ENCODE data around the gene SND1.

SND1 gene

GRCh38 chr7:127986581-127987521 lies 334.9 kb downstream of the SND1 start:
- no peaks in the 10 kb centered on the region for H3K27me3 Mint-ChIP-seq
- H3K4me1 Mint-ChIP-seq = peaks cover 20% of the 10 kb centered on the region
- no peak overlapping the region for H3K4me3 Mint-ChIP-seq
- H3K27ac Mint-ChIP-seq = peak overlapping the region in 1 of 2 donors; percentile 75
- DNase-seq = no peak
- ATAC-seq = no peak
- no peaks in the 10 kb centered on the region for H3K9me3 Mint-ChIP-seq

GRCh38 chr7:127988751-127989150 lies 336.8 kb downstream of the SND1 start:
- no peak overlapping the region for H3K27ac Mint-ChIP-seq
- no peak overlapping the region for H3K4me3 Mint-ChIP-seq
- H3K4me1 Mint-ChIP-seq = peaks cover 5% of the 10 kb centered on the region
- H3K9me3 Mint-ChIP-seq = no peaks in the 10 kb centered on the region
- ATAC-seq = no peak
- H3K27me3 Mint-ChIP-seq = no peaks in the 10 kb centered on the region
- DNase-seq = no peak

GRCh38 chr7:127993317-127993716 lies 341.3 kb downstream of the SND1 start:
- Mint-ChIP-seq H3K4me1 (no peaks in the 10 kb centered on the region), H3K9me3 (no peaks in the 10 kb centered on the region), H3K4me3 (no peak overlapping the region), H3K27ac (no peak overlapping the region), H3K27me3 (no peaks in the 10 kb centered on the region)
- ATAC-seq (no peak), DNase-seq (no peak)

GRCh38 chr7:127993987-127994386 lies 342.0 kb downstream of the SND1 start:
- no peak for DNase-seq
- H3K27ac Mint-ChIP-seq = no peak overlapping the region
- no peak overlapping the region for H3K4me3 Mint-ChIP-seq
- no peaks in the 10 kb centered on the region for H3K9me3 Mint-ChIP-seq
- ATAC-seq = no peak
- no peaks in the 10 kb centered on the region for H3K4me1 Mint-ChIP-seq
- H3K27me3 Mint-ChIP-seq = no peaks in the 10 kb centered on the region

- ATAC-seq (no peak), DNase-seq (no peak)
- Mint-ChIP-seq H3K4me1 (no peaks in the 10 kb centered on the region), H3K27ac (no peak overlapping the region), H3K9me3 (no peaks in the 10 kb centered on the region), H3K27me3 (no peaks in the 10 kb centered on the region), H3K4me3 (no peak overlapping the region)
Measured at GRCh38 chr7:127995156-127995880, 343.3 kb downstream of the SND1 start.

- Mint-ChIP-seq H3K4me3 (no peak overlapping the region), H3K27me3 (no peaks in the 10 kb centered on the region), H3K4me1 (no peaks in the 10 kb centered on the region), H3K27ac (no peak overlapping the region), H3K9me3 (no peaks in the 10 kb centered on the region)
- ATAC-seq (no peak), DNase-seq (no peak)
Measured at GRCh38 chr7:127995881-127996215, 343.9 kb downstream of the SND1 start.

- no peaks in the 10 kb centered on the region for H3K9me3 Mint-ChIP-seq
- no peaks in the 10 kb centered on the region for H3K4me1 Mint-ChIP-seq
- H3K27me3 Mint-ChIP-seq = no peaks in the 10 kb centered on the region
- no peak overlapping the region for H3K4me3 Mint-ChIP-seq
- no peak for ATAC-seq
- DNase-seq = no peak
- peak overlapping the region in 1 of 2 donors; percentile 12 for H3K27ac Mint-ChIP-seq
Measured at GRCh38 chr7:127996253-127997071, 344.5 kb downstream of the SND1 start.

GRCh38 chr7:127997226-127997922 lies 345.4 kb downstream of the SND1 start:
- no peaks in the 10 kb centered on the region for H3K4me1 Mint-ChIP-seq
- no peak for ATAC-seq
- no peak overlapping the region for H3K27ac Mint-ChIP-seq
- no peaks in the 10 kb centered on the region for H3K27me3 Mint-ChIP-seq
- no peaks in the 10 kb centered on the region for H3K9me3 Mint-ChIP-seq
- H3K4me3 Mint-ChIP-seq = no peak overlapping the region
- DNase-seq = no peak

GRCh38 chr7:127998671-127999070 lies 346.7 kb downstream of the SND1 start:
- H3K4me3 Mint-ChIP-seq = no peak overlapping the region
- no peaks in the 10 kb centered on the region for H3K27me3 Mint-ChIP-seq
- H3K27ac Mint-ChIP-seq = no peak overlapping the region
- ATAC-seq (no peak), DNase-seq (no peak)
- H3K9me3 Mint-ChIP-seq = no peaks in the 10 kb centered on the region
- H3K4me1 Mint-ChIP-seq = peaks cover 9% of the 10 kb centered on the region

GRCh38 chr7:128000048-128000447 lies 348.1 kb downstream of the SND1 start:
- no peak overlapping the region for H3K27ac Mint-ChIP-seq
- H3K4me3 Mint-ChIP-seq = no peak overlapping the region
- DNase-seq (no peak), ATAC-seq (no peak)
- no peaks in the 10 kb centered on the region for H3K27me3 Mint-ChIP-seq
- peaks cover 15% of the 10 kb centered on the region for H3K4me1 Mint-ChIP-seq
- H3K9me3 Mint-ChIP-seq = no peaks in the 10 kb centered on the region

GRCh38 chr7:128000854-128001265 lies 348.9 kb downstream of the SND1 start:
- Mint-ChIP-seq H3K27me3 (no peaks in the 10 kb centered on the region), H3K27ac (no peak overlapping the region), H3K4me3 (no peak overlapping the region), H3K4me1 (peaks cover 15% of the 10 kb centered on the region), H3K9me3 (no peaks in the 10 kb centered on the region)
- DNase-seq = no peak
- ATAC-seq = no peak

- no peak for ATAC-seq
- Mint-ChIP-seq H3K4me3 (no peak overlapping the region), H3K27me3 (no peaks in the 10 kb centered on the region), H3K27ac (peak overlapping the region in 1 of 2 donors; percentile 91), H3K9me3 (no peaks in the 10 kb centered on the region), H3K4me1 (peaks cover 15% of the 10 kb centered on the region)
- no peak for DNase-seq
Measured at GRCh38 chr7:128003167-128003566, 351.2 kb downstream of the SND1 start.

- Mint-ChIP-seq H3K27ac (peak overlapping the region in 1 of 2 donors; percentile 2), H3K27me3 (no peaks in the 10 kb centered on the region), H3K4me1 (peaks cover 15% of the 10 kb centered on the region), H3K4me3 (no peak overlapping the region), H3K9me3 (no peaks in the 10 kb centered on the region)
- ATAC-seq (no peak), DNase-seq (no peak)
Measured at GRCh38 chr7:128003787-128004186, 351.8 kb downstream of the SND1 start.

GRCh38 chr7:128004623-128005022 lies 352.6 kb downstream of the SND1 start:
- peaks cover 15% of the 10 kb centered on the region for H3K4me1 Mint-ChIP-seq

GRCh38 chr7:128005117-128005516 lies 353.1 kb downstream of the SND1 start:
- H3K9me3 Mint-ChIP-seq = no peaks in the 10 kb centered on the region
- H3K4me3 Mint-ChIP-seq = no peak overlapping the region
- peak overlapping the region in 1 of 2 donors; percentile 42 for H3K27ac Mint-ChIP-seq
- DNase-seq (no peak), ATAC-seq (no peak)
- H3K27me3 Mint-ChIP-seq = no peaks in the 10 kb centered on the region
- peaks cover 15% of the 10 kb centered on the region for H3K4me1 Mint-ChIP-seq

More at GRCh38 chr7:128004623-128005022, 352.6 kb downstream of the SND1 start:
- Mint-ChIP-seq H3K27ac (no peak overlapping the region), H3K4me3 (no peak overlapping the region), H3K9me3 (no peaks in the 10 kb centered on the region), H3K27me3 (no peaks in the 10 kb centered on the region)
- ATAC-seq (no peak), DNase-seq (no peak)
